ENCODE measurements around the gene MOB3C.

DNA sequence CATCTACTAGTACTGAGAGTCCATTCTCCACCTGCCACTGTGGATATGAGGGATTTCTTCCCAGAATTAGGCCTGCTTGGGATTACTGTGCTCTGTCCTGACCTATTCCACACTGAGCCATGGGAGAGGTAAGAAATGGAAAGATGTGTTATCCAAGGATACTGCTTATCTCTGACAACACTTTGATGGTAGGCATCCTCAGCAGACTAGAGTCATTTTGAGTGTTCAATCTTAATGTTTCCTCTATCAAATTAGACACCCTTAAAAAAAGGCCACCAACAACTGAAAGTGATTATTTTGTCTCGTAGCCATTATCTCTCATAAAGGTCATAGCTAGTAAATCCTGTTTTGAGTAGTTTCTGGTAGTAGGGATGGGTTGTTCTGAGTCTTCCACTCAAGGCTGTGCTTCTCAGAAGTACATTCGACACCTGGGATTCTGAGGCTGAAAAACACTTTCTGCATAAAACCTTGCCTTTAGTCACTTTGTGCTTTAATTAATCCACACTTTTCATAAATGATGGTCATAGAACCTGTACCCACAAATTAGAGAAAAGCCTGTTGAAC, 42.8 kb upstream of the MOB3C start:
- TF ChIP-seq, protein P1, sequence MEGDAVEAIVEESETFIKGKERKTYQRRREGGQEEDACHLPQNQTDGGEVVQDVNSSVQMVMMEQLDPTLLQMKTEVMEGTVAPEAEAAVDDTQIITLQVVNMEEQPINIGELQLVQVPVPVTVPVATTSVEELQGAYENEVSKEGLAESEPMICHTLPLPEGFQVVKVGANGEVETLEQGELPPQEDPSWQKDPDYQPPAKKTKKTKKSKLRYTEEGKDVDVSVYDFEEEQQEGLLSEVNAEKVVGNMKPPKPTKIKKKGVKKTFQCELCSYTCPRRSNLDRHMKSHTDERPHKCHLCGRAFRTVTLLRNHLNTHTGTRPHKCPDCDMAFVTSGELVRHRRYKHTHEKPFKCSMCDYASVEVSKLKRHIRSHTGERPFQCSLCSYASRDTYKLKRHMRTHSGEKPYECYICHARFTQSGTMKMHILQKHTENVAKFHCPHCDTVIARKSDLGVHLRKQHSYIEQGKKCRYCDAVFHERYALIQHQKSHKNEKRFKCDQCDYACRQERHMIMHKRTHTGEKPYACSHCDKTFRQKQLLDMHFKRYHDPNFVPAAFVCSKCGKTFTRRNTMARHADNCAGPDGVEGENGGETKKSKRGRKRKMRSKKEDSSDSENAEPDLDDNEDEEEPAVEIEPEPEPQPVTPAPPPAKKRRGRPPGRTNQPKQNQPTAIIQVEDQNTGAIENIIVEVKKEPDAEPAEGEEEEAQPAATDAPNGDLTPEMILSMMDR (IDR thresholded peaks at IDR 0.05), result no peak
- no peak for TF ChIP-seq POLR2A (IDR thresholded peaks at IDR 0.05)

All from vagina (tissue), 2 donors.